Activated CD4-positive, CD25-positive, alpha-beta regulatory T cell treated with anti-CD3 and anti-CD28 coated beads, Interleukin-2, amount 50 U/mL, for 16 hours (primary cell): Measurements from ENCODE around the gene RTBDN.

Source experiments
- DNase-seq: peaks from one replicate; pipeline ENCODE4 v3.0.0-alpha.2; 2020; ENCODE audit warnings: low read depth, low spot score

RTBDN gene

GRCh38 chr19:12834566-12834943 lies at the start of gene RTBDN:
TSS of gene RTBDN (minus strand) at chr19:12834579. CDS start at chr19:12829979, 4,600 bp downstream.
- no peak for DNase-seq

DNA sequence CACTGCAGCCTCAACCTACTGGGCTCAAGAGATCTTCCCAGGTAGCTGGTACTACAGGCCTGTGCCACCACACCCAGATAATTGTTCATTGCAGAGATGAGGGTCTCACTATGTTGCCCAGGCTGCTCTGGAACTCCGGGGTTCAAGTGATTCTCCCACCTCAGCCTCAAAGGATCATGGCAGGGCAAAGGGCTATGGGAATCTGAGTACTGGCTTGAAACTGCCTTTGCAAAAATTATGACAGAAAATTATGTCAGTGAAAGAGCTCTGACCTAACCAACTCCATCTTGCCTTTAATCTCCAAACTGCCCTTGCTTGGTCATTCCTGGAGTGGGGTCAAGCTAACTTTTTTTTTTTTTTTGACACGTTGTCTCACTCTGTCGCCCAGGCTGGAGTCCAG lies 48.2 kb upstream of the RTBDN start:
- no peak for DNase-seq

DNA sequence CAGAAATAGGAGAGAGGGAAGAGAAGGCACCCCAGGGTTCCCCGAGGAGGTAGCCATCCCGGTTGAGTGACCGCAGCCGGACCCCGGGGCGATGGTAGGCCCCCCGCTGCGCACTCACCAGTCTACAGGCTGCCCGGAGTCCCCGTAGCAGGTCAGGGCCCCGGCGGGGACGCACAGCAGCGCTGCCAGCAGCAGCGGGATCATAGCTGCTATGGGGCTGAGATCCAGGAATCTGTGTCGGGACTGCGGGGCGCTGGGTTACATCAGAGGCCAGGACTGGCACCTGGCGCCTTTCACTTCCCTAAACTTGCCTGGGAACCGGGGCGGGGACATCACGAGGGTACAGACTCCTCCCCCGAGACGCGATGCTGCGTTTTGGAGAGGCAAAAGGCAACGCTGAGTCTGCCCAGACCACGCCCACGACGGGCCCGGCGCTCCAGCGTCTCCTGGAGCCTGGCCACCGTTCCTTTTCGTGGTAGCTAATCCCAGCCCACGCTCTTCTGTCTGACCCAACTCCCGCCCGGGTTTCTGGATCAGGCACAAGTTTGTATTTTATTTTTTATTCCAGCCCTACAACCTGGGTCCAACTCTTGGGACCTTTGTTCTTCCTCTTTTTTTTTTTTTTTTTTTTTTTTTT lies 46.9 kb upstream of the RTBDN start, which contains the start of gene DNASE2:
Gene DNASE2, minus strand, starts transcription at position 278 of the 637 bp plus-strand sequence. Its CDS starts 74 bp downstream, at position 204.
- DNase-seq = peak; percentile 70

DNA sequence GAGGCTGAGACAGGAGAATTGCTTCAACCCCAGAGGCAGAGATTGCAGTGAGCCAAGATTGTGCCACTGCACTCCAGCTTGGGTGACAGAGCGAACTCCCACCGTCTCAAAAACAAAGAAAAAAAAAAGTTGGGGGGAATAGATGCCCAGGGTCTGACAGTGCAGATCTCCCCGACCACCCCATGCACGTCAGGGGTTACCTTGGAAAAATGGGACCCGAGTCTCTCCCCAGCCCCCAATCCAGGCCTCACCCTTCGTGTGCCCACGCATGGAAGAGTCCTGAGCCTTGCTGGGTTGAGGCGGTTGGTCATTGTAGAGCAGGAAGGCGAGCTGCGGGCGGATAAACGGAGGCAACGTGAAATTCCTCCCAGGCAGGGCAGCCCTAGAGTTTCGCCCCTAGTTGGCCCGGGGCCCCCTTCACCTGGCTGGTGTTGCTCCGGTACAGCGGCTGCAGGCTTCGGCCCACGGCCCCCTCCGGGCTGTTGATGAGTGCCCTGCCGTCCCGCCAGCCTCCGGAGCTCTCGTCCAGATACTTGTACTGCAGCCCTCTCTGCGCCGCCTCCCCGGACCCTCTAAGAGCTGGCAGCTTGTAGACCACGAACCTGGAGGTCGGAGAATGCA lies 46.3 kb upstream of the RTBDN start:
- DNase-seq = no peak

DNA sequence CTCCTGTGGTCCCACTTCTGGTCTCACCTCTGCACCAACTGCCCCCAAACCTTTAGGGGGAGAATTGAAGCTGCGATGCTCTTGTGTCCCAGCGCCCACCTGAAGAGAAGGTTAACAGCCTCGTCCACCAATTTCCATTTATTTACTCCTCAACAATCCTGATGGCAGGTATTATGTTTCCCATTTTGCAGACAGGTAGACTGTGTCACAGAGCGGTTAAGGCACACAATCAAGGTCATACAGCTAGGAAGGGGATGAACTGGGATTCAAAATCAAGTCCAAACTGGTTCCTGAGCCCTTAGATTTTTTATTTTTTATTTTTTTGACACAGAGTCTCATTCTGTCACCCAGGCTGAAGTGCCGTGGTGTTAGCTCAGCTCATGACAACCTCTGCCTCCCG lies 40.7 kb upstream of the RTBDN start:
- no peak for DNase-seq

DNA sequence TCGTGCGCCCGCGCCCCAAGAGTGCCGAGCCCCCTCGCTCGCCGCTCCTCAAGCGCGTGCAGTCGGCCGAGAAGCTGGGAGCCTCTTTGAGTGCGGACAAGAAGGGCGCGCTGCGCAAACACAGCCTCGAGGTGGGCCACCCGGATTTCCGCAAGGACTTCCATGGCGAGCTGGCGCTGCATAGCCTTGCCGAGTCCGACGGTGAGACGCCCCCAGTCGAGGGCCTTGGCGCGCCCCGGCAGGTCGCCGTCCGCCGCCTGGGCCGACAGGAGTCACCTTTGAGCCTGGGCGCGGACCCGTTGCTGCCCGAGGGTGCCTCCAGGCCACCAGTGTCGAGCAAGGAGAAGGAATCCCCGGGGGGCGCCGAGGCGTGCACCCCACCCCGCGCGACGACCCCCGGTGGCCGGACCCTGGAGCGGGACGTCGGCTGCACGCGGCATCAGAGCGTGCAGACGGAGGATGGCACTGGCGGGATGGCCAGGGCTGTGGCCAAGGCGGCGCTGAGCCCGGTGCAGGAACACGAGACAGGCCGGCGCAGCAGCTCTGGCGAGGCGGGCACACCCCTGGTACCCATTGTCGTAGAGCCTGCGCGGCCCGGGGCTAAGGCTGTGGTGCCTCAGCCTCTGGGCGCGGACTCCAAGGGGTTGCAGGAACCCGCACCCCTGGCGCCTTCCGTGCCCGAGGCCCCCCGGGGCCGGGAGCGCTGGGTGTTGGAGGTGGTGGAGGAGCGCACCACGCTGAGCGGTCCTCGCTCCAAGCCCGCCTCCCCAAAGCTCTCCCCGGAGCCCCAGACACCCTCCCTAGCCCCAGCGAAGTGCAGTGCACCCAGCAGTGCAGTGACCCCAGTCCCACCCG lies 39.7 kb upstream of the RTBDN start:
- DNase-seq = no peak

DNA sequence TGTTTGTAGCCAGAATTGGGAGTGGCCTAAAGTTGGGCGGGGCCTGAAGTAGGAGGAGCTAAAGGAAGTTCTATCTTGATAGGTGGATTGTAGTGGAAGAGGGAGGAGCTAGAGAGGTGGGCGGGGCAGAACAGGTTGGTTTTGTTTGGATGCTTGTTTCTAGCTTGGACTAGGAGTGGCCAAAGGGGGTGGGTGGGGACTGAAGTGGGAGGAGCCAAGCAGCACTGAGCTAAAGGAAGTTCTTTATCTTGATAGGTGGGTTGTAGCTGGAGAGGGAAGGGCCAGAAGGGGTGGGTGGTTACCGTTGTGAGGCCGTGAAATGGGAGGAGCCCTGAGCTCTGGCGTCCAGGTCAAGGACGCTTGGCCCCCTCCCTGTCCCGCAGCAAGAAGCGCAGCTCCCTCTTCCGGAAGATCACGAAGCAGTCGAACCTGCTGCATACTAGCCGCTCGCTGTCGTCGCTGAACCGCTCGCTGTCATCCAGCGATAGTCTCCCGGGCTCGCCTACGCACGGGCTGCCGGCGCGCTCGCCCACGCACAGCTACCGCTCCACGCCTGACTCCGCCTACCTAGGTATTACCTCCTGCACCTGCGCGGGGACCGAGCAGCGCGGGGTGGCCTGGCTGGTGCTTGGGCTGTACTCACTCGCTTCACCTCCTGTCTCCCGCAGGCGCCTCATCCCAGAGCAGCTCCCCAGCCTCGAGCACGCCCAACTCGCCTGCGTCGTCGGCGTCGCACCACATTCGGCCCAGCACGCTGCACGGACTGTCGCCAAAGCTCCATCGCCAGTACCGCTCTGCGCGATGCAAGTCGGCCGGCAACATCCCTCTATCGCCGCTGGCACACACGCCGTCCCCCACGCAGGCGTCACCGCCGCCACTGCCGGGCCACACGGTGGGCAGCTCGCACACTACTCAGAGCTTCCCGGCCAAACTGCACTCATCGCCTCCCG lies 38.8 kb upstream of the RTBDN start:
- DNase-seq = no peak

GRCh38 chr19:12872255-12872654 lies 37.9 kb upstream of the RTBDN start:
- DNase-seq = no peak

DNA sequence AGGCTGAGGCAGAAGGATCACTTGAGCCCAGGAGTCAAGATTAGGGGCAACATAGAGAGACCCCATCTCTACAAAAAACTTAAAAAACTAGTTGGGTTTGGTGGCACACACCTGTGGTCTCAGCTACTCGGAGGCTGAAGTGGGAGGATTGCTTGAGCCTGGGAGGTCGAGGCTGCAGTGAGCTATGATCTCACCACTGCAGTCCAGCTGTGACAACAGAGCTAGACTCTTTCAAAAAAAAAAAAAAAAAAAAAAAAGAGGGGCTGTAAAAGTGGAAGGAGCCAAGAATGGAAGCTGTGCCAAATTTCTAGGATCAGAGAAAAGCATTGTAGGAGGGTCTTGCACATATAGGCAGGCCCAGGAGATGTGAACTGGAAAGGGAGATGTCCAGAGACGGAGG lies 37.3 kb upstream of the RTBDN start:
- no peak for DNase-seq

- DNase-seq = no peak
Measured at GRCh38 chr19:12868540-12869112, 34.2 kb upstream of the RTBDN start.

DNA sequence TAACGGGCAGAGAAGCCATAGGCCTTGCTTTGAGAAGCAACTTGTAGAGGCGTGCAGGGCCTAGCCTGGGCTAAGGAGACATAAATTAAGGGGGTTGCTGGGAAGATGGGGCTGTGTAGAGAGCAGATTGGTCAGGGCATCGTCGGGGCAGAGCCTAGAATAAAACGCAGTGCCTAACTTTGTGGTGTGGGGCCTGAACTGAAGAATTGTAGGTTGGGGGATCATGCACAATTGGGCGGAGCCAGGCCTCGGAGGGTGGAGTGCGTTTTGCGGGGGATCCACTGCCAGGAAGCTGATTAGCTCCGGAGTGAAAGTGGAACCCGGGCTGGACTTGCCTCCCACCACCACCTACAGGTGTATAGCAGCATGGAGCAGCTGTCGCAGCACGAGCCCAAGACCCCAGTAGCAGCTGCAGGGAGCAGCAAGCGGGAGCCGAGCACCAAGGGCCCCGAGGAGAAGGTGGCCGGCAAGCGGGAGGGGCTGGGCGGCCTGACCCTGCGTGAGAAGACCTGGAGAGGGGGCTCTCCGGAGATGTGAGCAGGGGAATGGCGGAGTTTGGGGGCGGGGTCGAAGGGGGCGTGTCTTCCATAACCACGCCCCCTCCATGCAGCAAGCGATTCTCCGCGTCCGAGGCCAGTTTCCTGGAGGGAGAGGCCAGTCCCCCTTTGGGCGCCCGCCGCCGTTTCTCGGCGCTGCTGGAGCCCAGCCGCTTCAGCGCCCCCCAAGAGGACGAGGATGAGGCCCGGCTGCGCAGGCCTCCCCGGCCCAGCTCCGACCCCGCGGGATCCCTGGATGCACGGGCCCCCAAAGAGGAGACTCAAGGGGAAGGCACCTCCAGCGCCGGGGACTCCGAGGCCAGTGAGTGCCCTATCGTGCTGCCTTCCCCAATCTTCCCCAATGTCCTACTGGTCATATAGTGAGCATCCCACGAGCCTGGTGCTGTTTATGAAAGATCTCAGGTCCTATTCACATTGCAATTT lies 33.0 kb upstream of the RTBDN start:
- peak; percentile 51 for DNase-seq

DNA sequence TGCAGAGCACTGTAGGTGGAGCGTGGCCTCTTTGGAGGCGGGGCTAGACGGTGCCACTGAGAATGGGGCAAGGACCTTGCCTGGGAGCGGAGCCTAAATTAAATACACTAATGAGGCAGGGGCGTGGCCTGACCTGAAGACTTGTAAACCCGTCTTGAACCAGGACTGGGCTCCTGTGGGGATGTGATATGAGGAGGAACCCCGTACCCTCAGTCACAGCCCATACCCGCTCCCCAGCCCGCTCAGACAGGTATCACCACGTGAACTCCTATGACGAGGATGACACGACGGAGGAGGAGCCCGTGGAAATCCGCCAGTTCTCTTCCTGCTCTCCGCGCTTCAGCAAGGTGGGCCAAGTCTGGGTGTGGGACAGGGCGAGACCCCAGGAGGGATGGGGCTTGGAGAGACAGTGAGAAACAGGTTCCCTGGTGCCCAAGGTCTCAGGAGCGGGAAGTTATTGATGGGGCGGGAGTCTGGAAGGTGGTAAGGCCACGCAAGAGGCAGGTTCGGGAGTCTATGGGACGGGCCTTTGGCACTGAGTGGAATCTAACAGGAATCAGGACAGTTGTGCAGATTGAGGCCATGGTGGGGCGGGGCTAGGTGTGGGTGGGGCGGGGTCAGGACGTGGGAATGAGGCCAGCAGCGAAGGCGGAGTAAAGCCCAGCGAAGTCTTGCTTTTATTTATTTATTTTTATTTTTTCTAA lies 32.2 kb upstream of the RTBDN start:
- DNase-seq = no peak

GRCh38 chr19:12865746-12866415 lies 31.5 kb upstream of the RTBDN start:
- no peak for DNase-seq

DNA sequence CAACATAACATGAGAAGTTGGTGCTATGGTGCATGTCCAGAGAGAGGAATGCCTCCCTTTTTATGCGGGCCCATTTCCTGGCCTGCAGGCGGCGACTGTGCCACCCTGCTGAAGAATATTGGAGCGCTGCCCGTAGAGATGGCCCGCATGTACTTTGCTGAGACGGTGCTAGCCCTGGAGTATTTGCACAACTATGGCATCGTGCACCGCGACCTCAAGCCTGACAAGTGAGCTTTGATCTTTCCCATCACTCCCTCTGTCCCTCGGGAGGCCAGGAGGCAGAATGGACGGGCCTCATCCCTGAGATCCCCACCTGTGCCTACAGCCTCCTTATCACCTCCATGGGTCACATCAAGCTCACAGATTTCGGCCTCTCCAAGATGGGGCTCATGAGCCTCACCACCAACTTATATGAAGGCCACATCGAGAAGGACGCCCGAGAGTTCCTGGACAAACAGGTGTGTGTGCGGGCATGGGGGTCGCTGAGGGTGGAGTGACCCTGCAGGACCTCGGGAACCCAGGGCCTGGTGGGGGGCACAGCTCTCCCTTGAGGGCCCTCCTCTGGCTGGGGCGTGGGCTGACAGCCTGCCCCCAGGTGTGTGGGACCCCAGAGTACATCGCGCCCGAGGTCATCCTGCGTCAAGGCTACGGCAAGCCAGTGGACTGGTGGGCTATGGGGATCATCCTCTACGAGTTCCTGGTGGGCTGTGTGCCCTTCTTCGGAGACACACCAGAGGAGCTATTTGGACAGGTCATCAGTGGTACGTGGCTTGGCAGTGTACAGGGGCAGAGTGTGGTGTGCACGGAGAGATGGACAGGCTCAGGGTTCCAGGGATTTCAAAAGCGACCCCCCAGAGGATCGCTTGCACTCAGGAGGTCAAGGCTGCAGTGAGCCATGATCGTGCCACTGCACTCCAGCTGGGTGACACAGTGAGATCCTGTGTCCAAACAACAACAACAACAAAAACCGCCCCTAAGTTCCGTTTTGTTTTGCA lies 30.6 kb upstream of the RTBDN start:
- no peak for DNase-seq

GRCh38 chr19:12864143-12864542 lies 29.8 kb upstream of the RTBDN start:
- DNase-seq = no peak

DNA sequence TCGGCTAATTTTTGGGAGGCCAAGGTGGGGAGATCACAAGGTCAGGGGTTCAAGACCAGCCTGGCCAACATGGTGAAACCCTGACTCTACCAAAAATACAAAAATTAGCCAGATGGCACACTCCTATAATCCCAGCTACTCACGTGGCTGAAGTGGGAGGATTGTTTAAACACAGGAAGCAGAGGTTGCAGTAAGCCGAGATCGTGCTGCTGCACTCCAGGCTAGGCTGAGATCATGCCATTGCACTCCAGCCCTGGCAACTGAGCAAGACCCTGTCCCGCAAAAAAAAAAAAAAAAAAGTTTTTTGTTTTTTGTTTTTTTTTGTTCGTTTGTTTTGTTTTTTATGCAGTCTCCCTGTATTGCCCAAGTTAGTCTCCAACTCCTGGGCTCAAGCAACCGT lies 25.2 kb upstream of the RTBDN start:
- DNase-seq = no peak
